ENCODE results near the gene HTRA1.

The HTRA1 gene

GRCh38 chr10:122514045-122514840, 52.9 kb downstream of the HTRA1 start:
- in situ Hi-C loops (cut with MboI; ENCODE audit: low sequenced_read_pairs) = no loop called here

- in situ Hi-C loops (cut with MboI; ENCODE audit: low sequenced_read_pairs) = no loop called here
These were observed 53.7 kb downstream of the HTRA1 start for GRCh38 chr10:122515022-122515424.

- in situ Hi-C loops (cut with MboI; ENCODE audit: low sequenced_read_pairs) = no loop called here
These were observed 54.4 kb downstream of the HTRA1 start for GRCh38 chr10:122515588-122516231.

- in situ Hi-C loops (cut with MboI; ENCODE audit: low sequenced_read_pairs) = no loop called here
These were observed 55.4 kb downstream of the HTRA1 start for GRCh38 chr10:122516734-122517133.

- in situ Hi-C loops (cut with MboI; ENCODE audit: low sequenced_read_pairs) = no loop called here
These were observed 57.8 kb downstream of the HTRA1 start for GRCh38 chr10:122519144-122519543.

GRCh38 chr10:122519873-122520272, 58.5 kb downstream of the HTRA1 start:
- in situ Hi-C loops (cut with MboI; ENCODE audit: low sequenced_read_pairs) = no loop called here

- in situ Hi-C loops (cut with MboI; ENCODE audit: low sequenced_read_pairs) = no loop called here
These were observed 59.7 kb downstream of the HTRA1 start for GRCh38 chr10:122521011-122521410.

GRCh38 chr10:122524811-122525210, 63.5 kb downstream of the HTRA1 start:
- in situ Hi-C loops (cut with MboI; ENCODE audit: low sequenced_read_pairs) = no loop called here

GRCh38 chr10:122525788-122526187, 64.4 kb downstream of the HTRA1 start:
- in situ Hi-C loops (cut with MboI; ENCODE audit: low sequenced_read_pairs) = no loop called here

GRCh38 chr10:122526892-122527291, 65.5 kb downstream of the HTRA1 start:
- in situ Hi-C loops (cut with MboI; ENCODE audit: low sequenced_read_pairs) = no loop called here

- in situ Hi-C loops (cut with MboI; ENCODE audit: low sequenced_read_pairs) = no loop called here
These were observed 68.8 kb downstream of the HTRA1 start for GRCh38 chr10:122530177-122530576.

- in situ Hi-C loops (cut with MboI; ENCODE audit: low sequenced_read_pairs) = no loop called here
These were observed 69.9 kb downstream of the HTRA1 start for GRCh38 chr10:122531261-122531660.

GRCh38 chr10:122531939-122532338, 70.6 kb downstream of the HTRA1 start:
- in situ Hi-C loops (cut with MboI; ENCODE audit: low sequenced_read_pairs) = no loop called here

GRCh38 chr10:122532601-122533296, 71.4 kb downstream of the HTRA1 start:
- in situ Hi-C loops (cut with MboI; ENCODE audit: low sequenced_read_pairs) = no loop called here

- in situ Hi-C loops (cut with MboI; ENCODE audit: low sequenced_read_pairs) = no loop called here
These were observed 76.2 kb downstream of the HTRA1 start for GRCh38 chr10:122537545-122537944.

- in situ Hi-C loops (cut with MboI; ENCODE audit: low sequenced_read_pairs) = no loop called here
These were observed 80.2 kb downstream of the HTRA1 start for GRCh38 chr10:122541541-122542002.

- in situ Hi-C loops (cut with MboI; ENCODE audit: low sequenced_read_pairs) = no loop called here
These were observed 82.5 kb downstream of the HTRA1 start for GRCh38 chr10:122543676-122544445.

- in situ Hi-C loops (cut with MboI; ENCODE audit: low sequenced_read_pairs) = no loop called here
These were observed 83.1 kb downstream of the HTRA1 start for GRCh38 chr10:122544493-122544892.

GRCh38 chr10:122546242-122546641, 84.9 kb downstream of the HTRA1 start:
- in situ Hi-C loops (cut with MboI; ENCODE audit: low sequenced_read_pairs) = no loop called here

GRCh38 chr10:122548407-122549085, 87.2 kb downstream of the HTRA1 start:
- in situ Hi-C loops (cut with MboI; ENCODE audit: low sequenced_read_pairs) = no loop called here
